GM12865 (cell line): ENCODE measurements around the gene NTSR2.

ENCODE experiments used
- DNase-seq: peaks from one replicate; pipeline ENCODE4 v3.0.0; 2010; ENCODE audit warnings: low read depth
- H3K4me3 ChIP-seq: 2 replicates; pipeline ENCODE4 v1.5.1; 2011; ENCODE audit warnings: mild to moderate bottlenecking, low read depth, low read length, control low read depth
- CTCF ChIP-seq: IDR thresholded peaks from 2 replicates; pipeline ENCODE4 v1.5.1; 2011; ENCODE audit warnings: low read length, control low read depth, low read depth, inconsistent platforms; ENCODE audit not compliant: insufficient read depth; ENCODE audit errors: missing control alignments

The NTSR2 gene

GRCh38 chr2:11629851-11630250 is 40.1 kb downstream of the NTSR2 start:
- TF ChIP-seq CTCF = no peak
- H3K4me3 ChIP-seq = no peak overlapping the region
- DNase-seq = no peak

GRCh38 chr2:11629215-11629614 is 40.8 kb downstream of the NTSR2 start:
- TF ChIP-seq CTCF = no peak
- no peak overlapping the region for H3K4me3 ChIP-seq
- no peak for DNase-seq

- no peak for TF ChIP-seq CTCF
- H3K4me3 ChIP-seq = no peak overlapping the region
- no peak for DNase-seq
These were observed 41.3 kb downstream of the NTSR2 start for GRCh38 chr2:11628675-11629074.

- no peak overlapping the region for H3K4me3 ChIP-seq
- TF ChIP-seq CTCF = no peak
- no peak for DNase-seq
These were observed 44.3 kb downstream of the NTSR2 start for GRCh38 chr2:11625671-11626070.

- DNase-seq = no peak
- TF ChIP-seq CTCF = no peak
- H3K4me3 ChIP-seq = no peak overlapping the region
These were observed 45.1 kb downstream of the NTSR2 start for GRCh38 chr2:11624893-11625292.

- DNase-seq = no peak
- TF ChIP-seq CTCF = no peak
- H3K4me3 ChIP-seq = no peak overlapping the region
These were observed 47.4 kb downstream of the NTSR2 start for GRCh38 chr2:11622611-11623010.

GRCh38 chr2:11621410-11621809 is 48.6 kb downstream of the NTSR2 start:
- no peak for TF ChIP-seq CTCF
- no peak overlapping the region for H3K4me3 ChIP-seq
- no peak for DNase-seq
